CD4-positive, alpha-beta T cell treated with Interleukin-6 for 4 hours (primary cell): ENCODE measurements around the gene KCNIP3.

Experiments used
- DNase-seq: peaks from one replicate; pipeline ENCODE4 v3.0.0-alpha.2; 2020; ENCODE audit warnings: mixed read lengths

KCNIP3 gene

GRCh38 chr2:95297639-95298395 is 670 bp downstream of the KCNIP3 start:
- no peak for DNase-seq

- no peak for DNase-seq
These were observed 1.5 kb downstream of the KCNIP3 start for GRCh38 chr2:95298486-95299111.

- DNase-seq: no peak
These were observed 2.8 kb downstream of the KCNIP3 start for GRCh38 chr2:95299961-95300360.

GRCh38 chr2:95300450-95300849 is 3.3 kb downstream of the KCNIP3 start:
- DNase-seq: no peak

DNA sequence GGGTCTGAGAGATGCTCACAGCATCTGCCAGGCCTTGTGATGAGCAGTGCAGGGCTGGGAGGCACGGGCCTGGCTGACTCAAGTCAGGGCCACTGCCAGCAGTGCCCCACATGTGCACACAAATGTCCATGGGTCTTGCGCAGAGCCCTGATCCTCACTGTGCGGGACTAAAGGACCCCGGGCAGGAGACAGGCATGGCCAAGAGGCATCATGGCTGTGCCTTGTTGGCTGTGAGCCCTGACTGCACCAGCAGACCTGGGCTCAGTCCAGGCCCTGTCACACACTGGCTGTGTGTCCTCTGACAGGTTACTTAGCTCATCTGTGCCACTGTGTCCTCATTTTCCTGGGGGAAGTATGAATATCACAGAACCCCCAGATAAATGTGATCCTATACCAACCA is 4.0 kb downstream of the KCNIP3 start:
- no peak for DNase-seq

DNA sequence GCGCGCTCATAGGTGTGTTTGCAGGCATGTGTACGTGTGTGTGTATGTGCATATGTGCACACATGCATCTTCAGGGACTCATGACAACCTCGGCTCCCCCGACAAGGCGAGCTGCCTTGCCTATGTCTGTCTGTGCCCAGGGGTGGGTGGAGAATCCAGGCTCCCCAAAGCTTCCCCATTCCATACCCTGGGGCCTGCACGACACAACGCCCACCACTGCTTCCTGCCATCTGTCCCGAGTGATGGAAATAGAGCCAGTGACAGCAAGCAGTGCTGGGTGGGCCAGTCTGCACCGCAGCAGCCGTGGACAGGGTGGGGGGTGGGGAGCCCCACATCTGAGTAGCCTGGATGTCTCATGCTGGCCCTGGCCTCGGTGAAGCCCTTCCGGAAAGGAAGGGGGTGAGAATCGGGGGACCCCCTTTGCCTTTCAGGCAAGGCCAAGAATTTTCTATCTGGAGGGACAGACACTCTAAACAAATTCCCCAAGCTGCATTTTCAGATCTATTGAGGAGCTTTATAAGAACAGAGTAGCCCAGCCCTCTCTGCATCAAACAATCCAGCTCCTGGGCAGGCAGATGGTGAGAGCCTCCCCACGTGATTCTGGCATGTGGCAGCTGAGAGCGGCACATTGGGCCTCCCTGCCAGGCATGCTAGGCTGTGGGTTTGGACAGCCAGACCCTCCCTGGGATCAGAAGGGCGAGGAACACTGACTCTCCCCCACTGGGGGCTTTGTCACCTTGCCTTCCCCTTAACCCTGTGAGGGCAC is 4.9 kb downstream of the KCNIP3 start:
- DNase-seq: no peak

- no peak for DNase-seq
These were observed 6.2 kb downstream of the KCNIP3 start for GRCh38 chr2:95303191-95303919.

DNA sequence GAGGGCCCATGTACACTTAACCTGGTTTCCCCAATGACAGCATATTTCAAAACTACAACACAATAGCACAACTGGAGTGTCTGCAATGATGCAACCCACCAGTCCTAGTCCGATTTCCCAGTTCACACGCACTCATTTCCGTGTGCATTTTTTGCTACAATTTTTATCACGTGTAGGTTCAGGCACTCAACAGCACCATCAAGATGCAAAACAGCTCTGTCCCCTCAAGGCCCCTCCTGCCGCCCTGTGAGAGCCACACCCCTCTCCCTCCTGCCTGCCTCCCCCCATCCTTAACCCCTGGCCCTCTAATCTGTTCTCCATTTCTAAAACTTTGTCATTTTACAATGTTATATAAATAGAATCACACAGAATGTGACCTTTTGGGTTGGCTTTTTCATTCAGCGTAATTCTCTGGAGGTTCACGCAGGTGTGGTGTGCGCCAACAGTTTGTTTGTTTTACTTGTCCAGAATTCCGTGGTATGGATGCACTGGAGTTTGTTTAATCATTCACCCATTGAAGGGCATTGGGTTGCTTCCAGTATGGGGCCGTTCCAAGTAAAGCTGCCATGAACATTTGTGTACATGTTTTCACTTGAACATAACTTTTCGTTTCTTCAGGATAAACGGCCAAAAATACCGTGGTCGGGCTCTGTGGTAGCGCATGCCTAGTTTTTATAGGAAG is 8.4 kb downstream of the KCNIP3 start:
- no peak for DNase-seq

- DNase-seq: no peak
These were observed 9.3 kb downstream of the KCNIP3 start for GRCh38 chr2:95306336-95306895.

- no peak for DNase-seq
These were observed 9.9 kb downstream of the KCNIP3 start for GRCh38 chr2:95307036-95307435.

- no peak for DNase-seq
These were observed 10.7 kb downstream of the KCNIP3 start for GRCh38 chr2:95307878-95308277.

DNA sequence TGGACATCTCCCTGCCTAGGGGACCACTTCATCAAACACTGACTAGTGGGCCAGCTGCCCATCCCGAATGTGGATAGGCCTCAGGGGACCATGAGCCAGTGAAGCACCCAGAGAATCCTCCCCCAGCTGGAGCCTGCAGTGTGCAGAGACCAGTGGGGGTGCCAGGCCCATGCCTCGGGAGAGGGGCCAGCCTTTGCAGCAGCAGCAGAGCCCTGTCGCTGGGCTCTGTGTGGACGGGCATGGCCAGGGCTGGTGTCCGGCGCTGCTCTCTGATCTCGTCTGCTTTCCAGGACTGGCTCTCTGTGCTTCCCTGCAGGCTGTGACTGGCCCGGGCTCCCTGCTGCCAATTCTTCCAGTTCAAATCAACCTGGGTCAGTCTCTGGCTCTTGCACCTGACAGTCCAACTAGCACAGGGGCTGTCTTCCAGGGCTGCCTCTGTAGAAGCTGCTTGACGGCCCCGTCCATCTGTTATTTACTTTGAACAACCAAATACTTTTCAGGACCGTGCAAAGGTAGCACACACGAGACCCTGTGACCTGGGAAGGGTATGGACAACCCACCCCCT is 11.4 kb downstream of the KCNIP3 start:
- DNase-seq: no peak

GRCh38 chr2:95309599-95309998 is 12.5 kb downstream of the KCNIP3 start:
- no peak for DNase-seq

DNA sequence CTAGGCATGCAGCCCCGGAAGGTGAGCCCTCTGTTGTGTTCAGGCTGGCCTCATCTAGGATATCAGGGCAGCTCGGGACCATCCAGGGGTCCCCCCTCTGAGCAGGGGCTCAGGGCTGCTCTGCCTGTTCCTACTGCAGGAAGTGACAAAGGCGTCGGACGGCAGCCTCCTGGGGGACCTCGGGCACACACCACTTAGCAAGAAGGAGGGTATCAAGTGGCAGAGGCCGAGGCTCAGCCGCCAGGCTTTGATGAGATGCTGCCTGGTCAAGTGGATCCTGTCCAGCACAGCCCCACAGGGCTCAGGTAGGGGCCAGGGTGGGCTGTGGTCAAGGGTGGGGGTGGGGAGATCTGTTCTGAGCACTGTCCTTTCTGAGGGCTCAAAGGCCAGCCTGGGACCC is 13.1 kb downstream of the KCNIP3 start:
- DNase-seq: no peak

DNA sequence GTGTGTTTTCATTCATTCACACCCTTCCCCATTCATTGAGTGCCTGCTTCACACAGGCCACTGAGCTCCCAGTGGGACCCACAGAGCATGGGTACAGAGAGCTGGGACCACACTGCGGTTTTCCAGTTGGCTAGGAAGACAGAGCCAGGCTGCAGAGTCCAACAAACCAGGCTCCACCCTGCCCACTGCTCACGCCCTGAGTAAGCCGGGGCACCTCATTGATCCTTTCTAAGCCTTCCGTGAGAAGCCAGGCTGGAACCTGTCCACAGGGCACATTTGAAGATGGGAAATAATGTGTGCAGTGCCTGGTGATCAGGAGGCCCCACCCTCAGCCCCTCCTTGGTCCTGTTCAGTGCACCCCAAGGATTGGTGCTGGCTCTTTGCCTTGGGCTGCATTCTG is 13.5 kb downstream of the KCNIP3 start:
- DNase-seq: no peak

DNA sequence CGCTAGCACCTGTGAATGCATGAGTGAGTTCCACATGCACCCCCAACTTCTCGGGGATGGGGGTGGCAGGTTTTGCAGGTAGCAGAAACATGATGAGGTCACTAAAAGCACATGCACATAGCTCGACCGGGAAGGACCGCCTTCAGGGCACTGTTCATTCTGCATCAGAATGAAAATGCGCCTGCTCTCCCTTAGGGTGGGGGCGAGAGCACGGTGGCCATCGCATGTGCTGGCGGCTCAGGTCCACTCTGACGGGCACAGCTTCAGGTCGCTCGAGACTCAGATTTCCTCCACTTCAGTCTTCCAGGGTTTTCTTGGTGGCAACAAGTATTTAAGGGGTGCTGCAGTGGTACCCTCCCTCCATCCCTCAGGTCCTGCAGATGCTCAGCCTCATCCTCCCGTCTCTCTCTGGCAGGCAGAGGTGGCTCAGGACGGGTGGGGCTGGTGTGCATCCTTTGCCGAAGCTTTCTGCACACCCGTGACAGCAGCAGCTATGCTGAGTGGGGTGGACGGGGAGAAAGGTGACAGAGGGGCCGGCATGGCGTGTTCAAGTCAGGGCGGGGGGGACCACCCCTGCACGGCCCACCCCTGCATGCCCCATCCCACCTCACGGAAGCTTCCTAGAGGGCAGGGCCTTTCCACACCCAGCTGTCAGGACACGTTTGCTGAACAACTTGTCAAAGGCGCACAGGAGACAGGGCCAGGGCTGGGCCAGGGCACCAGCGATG is 14.8 kb downstream of the KCNIP3 start:
- DNase-seq: no peak

GRCh38 chr2:95312543-95313201 is 15.5 kb downstream of the KCNIP3 start:
- DNase-seq: no peak

DNA sequence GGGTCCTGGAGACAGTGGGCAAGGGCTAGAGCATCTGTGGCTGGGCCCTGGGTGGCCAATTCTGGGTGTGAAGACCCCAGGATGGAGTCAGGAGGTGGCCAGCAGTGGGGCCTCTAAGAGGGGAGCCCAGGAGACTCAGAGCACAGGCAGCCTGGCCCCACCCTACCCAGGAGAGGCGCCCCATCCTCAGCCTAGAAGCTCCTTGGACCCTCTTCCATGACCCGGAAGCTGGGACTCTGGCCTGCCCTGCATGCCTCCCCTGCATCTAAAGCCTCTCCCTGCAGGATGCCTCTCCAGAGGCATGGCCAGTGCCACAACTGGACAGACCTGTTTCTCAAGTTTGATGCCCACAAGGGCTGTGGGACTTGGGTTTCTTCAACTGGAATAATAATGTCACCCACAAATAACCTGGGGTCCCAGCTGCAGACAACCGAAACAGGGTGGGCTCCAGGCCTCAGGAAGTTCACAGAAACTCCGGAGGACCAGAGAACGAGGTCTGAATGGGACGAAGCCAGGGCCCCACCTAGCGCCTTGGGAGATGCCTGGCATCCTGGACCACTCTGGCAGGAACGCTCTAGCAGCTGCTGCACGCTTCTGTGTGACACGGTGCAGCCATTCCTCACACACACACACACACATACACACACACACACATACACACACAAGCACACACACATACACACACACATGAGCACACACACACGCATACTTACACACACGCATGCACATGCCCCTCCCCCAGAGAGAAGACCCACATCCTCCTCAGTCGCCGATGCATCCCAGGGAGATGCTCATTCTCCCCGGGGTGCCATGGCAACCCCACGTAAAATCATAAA is 16.4 kb downstream of the KCNIP3 start:
- DNase-seq: no peak

DNA sequence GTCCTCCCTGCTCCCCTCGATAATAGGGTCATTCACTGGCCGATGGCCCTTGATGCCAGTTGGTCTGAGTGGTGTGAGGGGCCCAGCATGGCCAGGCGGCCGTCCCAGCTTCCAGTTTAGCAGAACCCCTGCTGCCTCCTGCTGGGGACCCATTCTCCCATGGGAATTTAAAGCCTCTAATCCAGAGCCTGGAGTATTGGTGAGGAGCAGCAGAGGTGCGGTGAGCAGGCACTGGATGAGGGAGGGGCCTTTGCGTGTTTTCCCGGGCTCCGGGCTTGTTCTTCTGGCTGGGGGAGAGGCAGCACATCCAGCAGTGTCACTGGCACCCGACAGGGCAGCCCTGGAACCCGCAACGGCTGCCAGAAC is 17.4 kb downstream of the KCNIP3 start:
- no peak for DNase-seq
